ENCODE measurements around the gene MCRIP1.

GRCh38 chr17:81811705-81812570, 21.2 kb downstream of the MCRIP1 start:
- TF ChIP-seq CTCF (IDR thresholded peaks at IDR 0.05; ENCODE audit: low read length) (no peak), EZH2 (IDR thresholded peaks at IDR 0.05; ENCODE audit: borderline replicate concordance, low read length) (no peak)

Data from OCI-LY1 (cell line).